ENCODE results near the gene COL1A2. TPM values are rescaled to one million over a fixed set of nuclear protein-coding genes. Genes with fewer than 3 reads are reported as not detected.

COL1A2 gene
- 3.0 TPM for total RNA-seq (2021; ENCODE audit: unreplicated experiment)
- polyA plus RNA-seq (2012) = not detected in 2 replicates
- Bru-seq, nascent RNA = not detected
- BruChase-seq, experiment 1, labeled RNA remaining after a 6-hour chase = percentile 3 among the genes with signal in this experiment
- not detected for BruChase-seq, experiment 2, labeled RNA remaining after a 2-hour chase
- long read RNA-seq = 0 reads

DNA sequence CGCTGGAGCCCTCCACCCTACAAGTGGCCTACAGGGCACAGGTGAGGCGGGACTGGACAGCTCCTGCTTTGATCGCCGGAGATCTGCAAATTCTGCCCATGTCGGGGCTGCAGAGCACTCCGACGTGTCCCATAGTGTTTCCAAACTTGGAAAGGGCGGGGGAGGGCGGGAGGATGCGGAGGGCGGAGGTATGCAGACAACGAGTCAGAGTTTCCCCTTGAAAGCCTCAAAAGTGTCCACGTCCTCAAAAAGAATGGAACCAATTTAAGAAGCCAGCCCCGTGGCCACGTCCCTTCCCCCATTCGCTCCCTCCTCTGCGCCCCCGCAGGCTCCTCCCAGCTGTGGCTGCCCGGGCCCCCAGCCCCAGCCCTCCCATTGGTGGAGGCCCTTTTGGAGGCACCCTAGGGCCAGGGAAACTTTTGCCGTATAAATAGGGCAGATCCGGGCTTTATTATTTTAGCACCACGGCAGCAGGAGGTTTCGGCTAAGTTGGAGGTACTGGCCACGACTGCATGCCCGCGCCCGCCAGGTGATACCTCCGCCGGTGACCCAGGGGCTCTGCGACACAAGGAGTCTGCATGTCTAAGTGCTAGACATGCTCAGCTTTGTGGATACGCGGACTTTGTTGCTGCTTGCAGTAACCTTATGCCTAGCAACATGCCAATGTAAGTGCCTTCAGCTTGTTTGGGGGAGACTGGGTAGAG is at the start of gene COL1A2:
TSS of gene COL1A2 (plus strand) at position 459 of the 704 bp plus-strand sequence. CDS start at position 596, 137 bp downstream.
- BruUV-seq (replicated peaks) = no TSS peak
- H2AFZ ChIP-seq (ENCODE audit: low read depth, low read length, poor library complexity, severe bottlenecking) = peak within 1 kb of the TSS; percentile 89

More for the DNA sequence above, at the start of gene COL1A2:
- Histone ChIP-seq H3K4me2 (ENCODE audit: low read length) (no peak within 1 kb of the TSS), H3K27ac (ENCODE audit: low read depth, low read length) (no peak within 1 kb of the TSS), H3K9me2 (ENCODE audit: insufficient read depth) (no peaks in the 10 kb centered on the region), H4K20me1 (ENCODE audit: insufficient read depth) (no peaks in the 10 kb centered on the region), H3K9me3 (ENCODE audit: control insufficient read depth in 1 of 2, insufficient read depth in 1 of 2, low read depth in 1 of 2, low read length in 2 of 2) (no peaks in the 10 kb centered on the region), H3K4me3 (replicated peaks in 1 of 2; ENCODE audit: low read depth in 1 of 2, low read length in 2 of 2) (no peak within 1 kb of the TSS), H3K27me3 (ENCODE audit: insufficient read depth, low read length) (no peaks in the 10 kb centered on the region), H3K36me3 (ENCODE audit: control insufficient read depth in 1 of 2, insufficient read depth in 2 of 2, low read length in 2 of 2) (no peaks in the 10 kb centered on the region), H3K4me1 (ENCODE audit: control insufficient read depth in 1 of 2, insufficient read depth in 2 of 2, low read length in 2 of 2) (no peaks in the 10 kb centered on the region), H3K9ac (ENCODE audit: low read length) (no peak within 1 kb of the TSS), H3K79me2 (ENCODE audit: insufficient read depth, low read length) (no peaks in the 10 kb centered on the region)
- RAD21 ChIA-PET (ENCODE audit: low non-redundant PET in 1 of 2, low total read pairs in 2 of 2, uncharacterized antibody in 2 of 2, unreplicated experiment in 2 of 2) = interaction anchor here (0.7 to 2.1 kb wide), 7 partner anchors 94 to 105 kb away, joined by 3 to 23 read pairs (median 4); no protein-coding TSS in a partner anchor
- TF ChIP-seq SIN3A (IDR thresholded peaks at IDR 0.05; ENCODE audit: low read depth) = no peak
- TF ChIP-seq SP1 (IDR thresholded peaks at IDR 0.05; ENCODE audit: low read depth) = no peak
- TF ChIP-seq ZNF274 (IDR thresholded peaks at IDR 0.05; ENCODE audit: low read depth, low read length) = no peak
- no peak for TF ChIP-seq EZH2 (IDR thresholded peaks at IDR 0.05)
- TF ChIP-seq ZFX (IDR thresholded peaks at IDR 0.05) = no peak
- TF ChIP-seq EZH2phosphoT487 (IDR thresholded peaks at IDR 0.05; ENCODE audit: borderline replicate concordance) = no peak
- no peak for TF ChIP-seq RAD21 (IDR thresholded peaks at IDR 0.05; ENCODE audit: low read depth)
- no peak for TF ChIP-seq FOSL1 (IDR thresholded peaks at IDR 0.05; ENCODE audit: low read depth)
- no peak for TF ChIP-seq JUND (IDR thresholded peaks at IDR 0.05)
- no peak for TF ChIP-seq SRF (IDR thresholded peaks at IDR 0.05; ENCODE audit: low read depth)
- TF ChIP-seq ELF1 (IDR thresholded peaks at IDR 0.05; ENCODE audit: borderline replicate concordance, low read depth) = no peak
- TF ChIP-seq, protein P1, sequence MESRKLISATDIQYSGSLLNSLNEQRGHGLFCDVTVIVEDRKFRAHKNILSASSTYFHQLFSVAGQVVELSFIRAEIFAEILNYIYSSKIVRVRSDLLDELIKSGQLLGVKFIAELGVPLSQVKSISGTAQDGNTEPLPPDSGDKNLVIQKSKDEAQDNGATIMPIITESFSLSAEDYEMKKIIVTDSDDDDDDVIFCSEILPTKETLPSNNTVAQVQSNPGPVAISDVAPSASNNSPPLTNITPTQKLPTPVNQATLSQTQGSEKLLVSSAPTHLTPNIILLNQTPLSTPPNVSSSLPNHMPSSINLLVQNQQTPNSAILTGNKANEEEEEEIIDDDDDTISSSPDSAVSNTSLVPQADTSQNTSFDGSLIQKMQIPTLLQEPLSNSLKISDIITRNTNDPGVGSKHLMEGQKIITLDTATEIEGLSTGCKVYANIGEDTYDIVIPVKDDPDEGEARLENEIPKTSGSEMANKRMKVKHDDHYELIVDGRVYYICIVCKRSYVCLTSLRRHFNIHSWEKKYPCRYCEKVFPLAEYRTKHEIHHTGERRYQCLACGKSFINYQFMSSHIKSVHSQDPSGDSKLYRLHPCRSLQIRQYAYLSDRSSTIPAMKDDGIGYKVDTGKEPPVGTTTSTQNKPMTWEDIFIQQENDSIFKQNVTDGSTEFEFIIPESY (IDR thresholded peaks at IDR 0.05; ENCODE audit: extremely low read depth, insufficient replicate concordance, low read length) = no peak
- no peak for TF ChIP-seq EGR1 (IDR thresholded peaks at IDR 0.05; ENCODE audit: low read depth)
- TF ChIP-seq, protein P2, sequence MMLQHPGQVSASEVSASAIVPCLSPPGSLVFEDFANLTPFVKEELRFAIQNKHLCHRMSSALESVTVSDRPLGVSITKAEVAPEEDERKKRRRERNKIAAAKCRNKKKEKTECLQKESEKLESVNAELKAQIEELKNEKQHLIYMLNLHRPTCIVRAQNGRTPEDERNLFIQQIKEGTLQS (IDR thresholded peaks at IDR 0.05) = no peak
- TF ChIP-seq POLR2A (IDR thresholded peaks at IDR 0.05; ENCODE audit: borderline replicate concordance, extremely low read depth, insufficient read depth, insufficient read length) = no peak
- TF ChIP-seq, protein P3, sequence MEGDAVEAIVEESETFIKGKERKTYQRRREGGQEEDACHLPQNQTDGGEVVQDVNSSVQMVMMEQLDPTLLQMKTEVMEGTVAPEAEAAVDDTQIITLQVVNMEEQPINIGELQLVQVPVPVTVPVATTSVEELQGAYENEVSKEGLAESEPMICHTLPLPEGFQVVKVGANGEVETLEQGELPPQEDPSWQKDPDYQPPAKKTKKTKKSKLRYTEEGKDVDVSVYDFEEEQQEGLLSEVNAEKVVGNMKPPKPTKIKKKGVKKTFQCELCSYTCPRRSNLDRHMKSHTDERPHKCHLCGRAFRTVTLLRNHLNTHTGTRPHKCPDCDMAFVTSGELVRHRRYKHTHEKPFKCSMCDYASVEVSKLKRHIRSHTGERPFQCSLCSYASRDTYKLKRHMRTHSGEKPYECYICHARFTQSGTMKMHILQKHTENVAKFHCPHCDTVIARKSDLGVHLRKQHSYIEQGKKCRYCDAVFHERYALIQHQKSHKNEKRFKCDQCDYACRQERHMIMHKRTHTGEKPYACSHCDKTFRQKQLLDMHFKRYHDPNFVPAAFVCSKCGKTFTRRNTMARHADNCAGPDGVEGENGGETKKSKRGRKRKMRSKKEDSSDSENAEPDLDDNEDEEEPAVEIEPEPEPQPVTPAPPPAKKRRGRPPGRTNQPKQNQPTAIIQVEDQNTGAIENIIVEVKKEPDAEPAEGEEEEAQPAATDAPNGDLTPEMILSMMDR (IDR thresholded peaks at IDR 0.05 in 2 of 3, conservative IDR thresholded peaks at IDR 0.05 in 1 of 3; ENCODE audit: borderline replicate concordance in 1 of 3, insufficient read depth in 1 of 3, low read depth in 2 of 3, low read length in 2 of 3) = no peak
- POLR2A ChIA-PET = interaction anchor here (1.3 kb wide), 1 partner anchor 105 kb away, joined by 5 read pairs; no protein-coding TSS in a partner anchor
- no peak for DNase-seq (ENCODE audit: low read depth, low spot score)
- intact Hi-C loops (cut with micrococcal nuclease) = loop anchor here (1.0 to 5.0 kb wide), 3 partner anchors 105 to 1152 kb away; no protein-coding TSS in a partner anchor
- ATAC-seq = 0 out of 2 replicates have a peak, but pooled peaks have one; percentile 7
- CTCF ChIA-PET = interaction anchor here (0.6 to 2.9 kb wide), 17 partner anchors 7 to 1296 kb away, joined by 3 to 89 read pairs (median 5); no protein-coding TSS in a partner anchor

All from HCT116 (cell line).